Measurements from ENCODE around the gene PSMG2. TPM values are rescaled to one million over a fixed set of nuclear protein-coding genes. Genes with fewer than 3 reads are reported as not detected.

Gene PSMG2
- total and polyA plus RNA-seq, 2 of the 13 experiments (the other 11 are each of a cell fraction or from before 2014, with no cell fraction given), result 53.4 to 94.8 TPM

DNA sequence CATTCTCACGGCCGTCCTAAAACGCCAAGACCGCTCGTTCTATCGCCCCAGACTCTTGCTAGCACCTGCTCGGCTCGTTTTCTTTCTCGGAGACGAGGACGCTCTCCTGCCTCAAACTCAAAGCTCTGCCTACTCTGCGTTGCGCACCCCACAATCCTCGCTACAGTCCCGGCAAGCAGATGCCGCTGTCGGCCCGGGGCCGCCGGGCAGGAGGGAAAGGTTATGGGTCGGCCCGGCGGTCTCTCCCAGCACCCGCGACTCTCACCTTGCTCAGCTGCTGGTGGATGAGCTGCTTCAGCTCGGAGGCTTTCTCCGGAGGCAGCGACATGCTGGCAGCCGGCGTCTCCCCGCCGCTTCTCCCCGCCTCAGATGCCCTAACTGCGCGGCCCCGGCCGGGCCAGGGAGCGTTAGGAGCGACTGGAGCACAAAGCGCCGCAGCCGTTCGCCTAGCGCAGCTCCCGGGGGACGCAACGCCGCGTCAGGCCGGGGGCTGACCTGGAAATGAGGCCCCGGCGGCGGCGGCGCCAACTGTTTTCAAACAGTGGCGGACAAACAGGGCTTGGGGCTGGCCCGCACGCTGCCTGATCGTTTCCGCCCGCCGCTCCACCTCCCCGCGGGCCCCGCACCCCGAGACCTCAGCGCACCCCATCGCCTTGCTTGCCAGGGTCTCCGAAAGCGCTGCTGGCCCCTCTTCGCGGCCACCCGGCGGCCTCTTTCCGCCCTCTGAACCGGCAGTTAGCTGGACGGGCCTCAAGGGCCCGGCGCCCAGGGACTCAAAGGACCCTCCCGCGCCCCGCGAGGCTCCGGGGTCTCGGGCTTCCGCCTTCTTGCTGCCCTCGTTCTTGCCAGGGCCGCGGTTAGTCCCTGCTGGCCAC lies at the start of gene PSMG2, which contains the start of gene CEP76 (continued):
- TF ChIP-seq, protein P1, sequence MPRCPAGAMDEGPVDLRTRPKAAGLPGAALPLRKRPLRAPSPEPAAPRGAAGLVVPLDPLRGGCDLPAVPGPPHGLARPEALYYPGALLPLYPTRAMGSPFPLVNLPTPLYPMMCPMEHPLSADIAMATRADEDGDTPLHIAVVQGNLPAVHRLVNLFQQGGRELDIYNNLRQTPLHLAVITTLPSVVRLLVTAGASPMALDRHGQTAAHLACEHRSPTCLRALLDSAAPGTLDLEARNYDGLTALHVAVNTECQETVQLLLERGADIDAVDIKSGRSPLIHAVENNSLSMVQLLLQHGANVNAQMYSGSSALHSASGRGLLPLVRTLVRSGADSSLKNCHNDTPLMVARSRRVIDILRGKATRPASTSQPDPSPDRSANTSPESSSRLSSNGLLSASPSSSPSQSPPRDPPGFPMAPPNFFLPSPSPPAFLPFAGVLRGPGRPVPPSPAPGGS (CRISPR knock-in tag; IDR thresholded peaks at IDR 0.05), result no peak; the same call in none of the 2 replicates
- TF ChIP-seq ZNF383 (CRISPR knock-in tag; IDR thresholded peaks at IDR 0.05; ENCODE audit: borderline replicate concordance), result no peak
- no peak for TF ChIP-seq KLF15 (CRISPR knock-in tag; IDR thresholded peaks at IDR 0.05; ENCODE audit: borderline replicate concordance)
- peak; percentile 67 for TF ChIP-seq AGO1 (IDR thresholded peaks at IDR 0.05; ENCODE audit: low read depth, low read length, poor library complexity, severe bottlenecking)
- TF ChIP-seq, protein P2, sequence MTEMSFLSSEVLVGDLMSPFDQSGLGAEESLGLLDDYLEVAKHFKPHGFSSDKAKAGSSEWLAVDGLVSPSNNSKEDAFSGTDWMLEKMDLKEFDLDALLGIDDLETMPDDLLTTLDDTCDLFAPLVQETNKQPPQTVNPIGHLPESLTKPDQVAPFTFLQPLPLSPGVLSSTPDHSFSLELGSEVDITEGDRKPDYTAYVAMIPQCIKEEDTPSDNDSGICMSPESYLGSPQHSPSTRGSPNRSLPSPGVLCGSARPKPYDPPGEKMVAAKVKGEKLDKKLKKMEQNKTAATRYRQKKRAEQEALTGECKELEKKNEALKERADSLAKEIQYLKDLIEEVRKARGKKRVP (CRISPR knock-in tag; IDR thresholded peaks at IDR 0.05), result no peak
- TF ChIP-seq ZHX2 (IDR thresholded peaks at IDR 0.05; ENCODE audit: low read depth), result no peak; the same call in 1 of the 2 replicates
- no peak; the same call in 1 of the 2 replicates for TF ChIP-seq ZHX2 (CRISPR knock-in tag; IDR thresholded peaks at IDR 0.05; ENCODE audit: borderline replicate concordance)
- no peak for TF ChIP-seq TCF7 (IDR thresholded peaks at IDR 0.05; ENCODE audit: low read depth)
- TF ChIP-seq U2AF2 (IDR thresholded peaks at IDR 0.05; ENCODE audit: low read depth, low read length), result no peak
- TF ChIP-seq TFE3 (CRISPR knock-in tag; IDR thresholded peaks at IDR 0.05), result peak; percentile 44
- 0 out of 2 replicates have a peak, but pooled peaks have one; percentile 37 for TF ChIP-seq ZBTB39 (CRISPR knock-in tag; IDR thresholded peaks at IDR 0.05)
- no peak for TF ChIP-seq ZNF513 (CRISPR knock-in tag; conservative IDR thresholded peaks at IDR 0.05)
- TF ChIP-seq HES4 (CRISPR knock-in tag; IDR thresholded peaks at IDR 0.05; ENCODE audit: borderline replicate concordance), result no peak

All from HepG2 (cell line).